ENCODE data around the gene ARHGAP12.

GRCh38 chr10:31758495-31758894 is 170.1 kb downstream of the ARHGAP12 start:
- TF ChIP-seq, protein P1, sequence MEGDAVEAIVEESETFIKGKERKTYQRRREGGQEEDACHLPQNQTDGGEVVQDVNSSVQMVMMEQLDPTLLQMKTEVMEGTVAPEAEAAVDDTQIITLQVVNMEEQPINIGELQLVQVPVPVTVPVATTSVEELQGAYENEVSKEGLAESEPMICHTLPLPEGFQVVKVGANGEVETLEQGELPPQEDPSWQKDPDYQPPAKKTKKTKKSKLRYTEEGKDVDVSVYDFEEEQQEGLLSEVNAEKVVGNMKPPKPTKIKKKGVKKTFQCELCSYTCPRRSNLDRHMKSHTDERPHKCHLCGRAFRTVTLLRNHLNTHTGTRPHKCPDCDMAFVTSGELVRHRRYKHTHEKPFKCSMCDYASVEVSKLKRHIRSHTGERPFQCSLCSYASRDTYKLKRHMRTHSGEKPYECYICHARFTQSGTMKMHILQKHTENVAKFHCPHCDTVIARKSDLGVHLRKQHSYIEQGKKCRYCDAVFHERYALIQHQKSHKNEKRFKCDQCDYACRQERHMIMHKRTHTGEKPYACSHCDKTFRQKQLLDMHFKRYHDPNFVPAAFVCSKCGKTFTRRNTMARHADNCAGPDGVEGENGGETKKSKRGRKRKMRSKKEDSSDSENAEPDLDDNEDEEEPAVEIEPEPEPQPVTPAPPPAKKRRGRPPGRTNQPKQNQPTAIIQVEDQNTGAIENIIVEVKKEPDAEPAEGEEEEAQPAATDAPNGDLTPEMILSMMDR (tag by site-specific recombination; IDR thresholded peaks at IDR 0.05), result no peak
- TF ChIP-seq, protein P2, sequence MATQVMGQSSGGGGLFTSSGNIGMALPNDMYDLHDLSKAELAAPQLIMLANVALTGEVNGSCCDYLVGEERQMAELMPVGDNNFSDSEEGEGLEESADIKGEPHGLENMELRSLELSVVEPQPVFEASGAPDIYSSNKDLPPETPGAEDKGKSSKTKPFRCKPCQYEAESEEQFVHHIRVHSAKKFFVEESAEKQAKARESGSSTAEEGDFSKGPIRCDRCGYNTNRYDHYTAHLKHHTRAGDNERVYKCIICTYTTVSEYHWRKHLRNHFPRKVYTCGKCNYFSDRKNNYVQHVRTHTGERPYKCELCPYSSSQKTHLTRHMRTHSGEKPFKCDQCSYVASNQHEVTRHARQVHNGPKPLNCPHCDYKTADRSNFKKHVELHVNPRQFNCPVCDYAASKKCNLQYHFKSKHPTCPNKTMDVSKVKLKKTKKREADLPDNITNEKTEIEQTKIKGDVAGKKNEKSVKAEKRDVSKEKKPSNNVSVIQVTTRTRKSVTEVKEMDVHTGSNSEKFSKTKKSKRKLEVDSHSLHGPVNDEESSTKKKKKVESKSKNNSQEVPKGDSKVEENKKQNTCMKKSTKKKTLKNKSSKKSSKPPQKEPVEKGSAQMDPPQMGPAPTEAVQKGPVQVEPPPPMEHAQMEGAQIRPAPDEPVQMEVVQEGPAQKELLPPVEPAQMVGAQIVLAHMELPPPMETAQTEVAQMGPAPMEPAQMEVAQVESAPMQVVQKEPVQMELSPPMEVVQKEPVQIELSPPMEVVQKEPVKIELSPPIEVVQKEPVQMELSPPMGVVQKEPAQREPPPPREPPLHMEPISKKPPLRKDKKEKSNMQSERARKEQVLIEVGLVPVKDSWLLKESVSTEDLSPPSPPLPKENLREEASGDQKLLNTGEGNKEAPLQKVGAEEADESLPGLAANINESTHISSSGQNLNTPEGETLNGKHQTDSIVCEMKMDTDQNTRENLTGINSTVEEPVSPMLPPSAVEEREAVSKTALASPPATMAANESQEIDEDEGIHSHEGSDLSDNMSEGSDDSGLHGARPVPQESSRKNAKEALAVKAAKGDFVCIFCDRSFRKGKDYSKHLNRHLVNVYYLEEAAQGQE (tag by site-specific recombination; IDR thresholded peaks at IDR 0.05), result no peak
- TF ChIP-seq ZNF629 (tag by site-specific recombination; IDR thresholded peaks at IDR 0.05) (no peak), ZNF169 (tag by site-specific recombination; IDR thresholded peaks at IDR 0.05) (no peak), KLF1 (tag by site-specific recombination; IDR thresholded peaks at IDR 0.05) (no peak), ZFP41 (tag by site-specific recombination; IDR thresholded peaks at IDR 0.05; ENCODE audit: borderline replicate concordance) (no peak)
- TF ChIP-seq, protein P3, sequence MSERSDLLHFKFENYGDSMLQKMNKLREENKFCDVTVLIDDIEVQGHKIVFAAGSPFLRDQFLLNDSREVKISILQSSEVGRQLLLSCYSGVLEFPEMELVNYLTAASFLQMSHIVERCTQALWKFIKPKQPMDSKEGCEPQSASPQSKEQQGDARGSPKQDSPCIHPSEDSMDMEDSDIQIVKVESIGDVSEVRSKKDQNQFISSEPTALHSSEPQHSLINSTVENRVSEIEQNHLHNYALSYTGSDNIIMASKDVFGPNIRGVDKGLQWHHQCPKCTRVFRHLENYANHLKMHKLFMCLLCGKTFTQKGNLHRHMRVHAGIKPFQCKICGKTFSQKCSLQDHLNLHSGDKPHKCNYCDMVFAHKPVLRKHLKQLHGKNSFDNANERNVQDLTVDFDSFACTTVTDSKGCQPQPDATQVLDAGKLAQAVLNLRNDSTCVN (tag by site-specific recombination; optimal IDR thresholded peaks at IDR 0.05), result no peak
